ENCODE measurements around the gene EIF2A. TPM values are rescaled to one million over a fixed set of nuclear protein-coding genes. Genes with fewer than 3 reads are reported as not detected.

EIF2A gene
- total and polyA plus RNA-seq, 2 experiments from 2014 or later: 34.5 to 112 TPM

GRCh38 chr3:150602426-150603152 lies 56.0 kb downstream of the EIF2A start:
- Histone ChIP-seq H3K9me3 (ENCODE audit: low read depth) (no peaks in the 10 kb centered on the region), H4K20me1 (ENCODE audit: insufficient read depth, poor library complexity, severe bottlenecking) (peaks cover 20% of the 10 kb centered on the region), H3K27me3 (no peaks in the 10 kb centered on the region), H3K4me2 (peak overlapping the region; percentile 73), H2AFZ (peak overlapping the region; percentile 64), H3K27ac (peak overlapping the region; percentile 74), H3K4me3 (peak overlapping the region; percentile 16), H3K9me2 (replicated peaks; ENCODE audit: insufficient read depth) (no peaks in the 10 kb centered on the region), H3K79me2 (peaks cover 75% of the 10 kb centered on the region), H3K4me1 (ENCODE audit: insufficient read depth) (peaks cover 15% of the 10 kb centered on the region), H3K36me3 (replicated peaks; ENCODE audit: insufficient read depth, low read depth) (no peaks in the 10 kb centered on the region)
- no peak for TF ChIP-seq EZH2phosphoT487 (IDR thresholded peaks at IDR 0.05; ENCODE audit: low read depth, severe bottlenecking, unreplicated experiment)
- TF ChIP-seq CTCF (IDR thresholded peaks at IDR 0.05; ENCODE audit: poor library complexity): no peak
- no peak for TF ChIP-seq EZH2 (IDR thresholded peaks at IDR 0.05; ENCODE audit: borderline replicate concordance)
- 37% methylated on average over 6 of the region's 6 CpGs for WGBS (ENCODE audit: low lambda C conversion rate, missing lambda C conversion rate)
- DNase-seq (ENCODE audit: low spot score): no peak

GRCh38 chr3:150603153-150603979 lies 56.8 kb downstream of the EIF2A start, which contains the start of gene SELENOT:
Gene SELENOT (plus strand): TSS chr3:150603321. CDS start chr3:150603363, 42 bp downstream.
- peaks cover 27% of the 10 kb centered on the region for H4K20me1 ChIP-seq (ENCODE audit: insufficient read depth, poor library complexity, severe bottlenecking)
- peak within 1 kb of the TSS; percentile 96 for H3K27ac ChIP-seq
- no peaks in the 10 kb centered on the region for H3K27me3 ChIP-seq
- TF ChIP-seq EZH2phosphoT487 (IDR thresholded peaks at IDR 0.05; ENCODE audit: low read depth, severe bottlenecking, unreplicated experiment): no peak
- peak; percentile 38 for TF ChIP-seq CTCF (IDR thresholded peaks at IDR 0.05; ENCODE audit: poor library complexity)
- peak; percentile 97 for DNase-seq (ENCODE audit: low spot score)
- peaks cover 80% of the 10 kb centered on the region for H3K79me2 ChIP-seq
- no peaks in the 10 kb centered on the region for H3K9me3 ChIP-seq (ENCODE audit: low read depth)
- H3K4me2 ChIP-seq: peak within 1 kb of the TSS; percentile 93
- H2AFZ ChIP-seq: peak within 1 kb of the TSS; percentile 85
- H3K4me1 ChIP-seq (ENCODE audit: insufficient read depth): peaks cover 15% of the 10 kb centered on the region
- H3K36me3 ChIP-seq (replicated peaks; ENCODE audit: insufficient read depth, low read depth): no peaks in the 10 kb centered on the region
- WGBS (ENCODE audit: low lambda C conversion rate, missing lambda C conversion rate): 1% methylated on average over 69 of the region's 69 CpGs
- H3K4me3 ChIP-seq: peak within 1 kb of the TSS; percentile 70
- H3K9me2 ChIP-seq (replicated peaks; ENCODE audit: insufficient read depth): no peaks in the 10 kb centered on the region

GRCh38 chr3:150603980-150604319 lies 57.4 kb downstream of the EIF2A start:
- Histone ChIP-seq H3K79me2 (peaks cover 81% of the 10 kb centered on the region), H3K4me1 (ENCODE audit: insufficient read depth) (peaks cover 15% of the 10 kb centered on the region), H3K36me3 (replicated peaks; ENCODE audit: insufficient read depth, low read depth) (no peaks in the 10 kb centered on the region), H3K27ac (peak overlapping the region; percentile 96), H3K27me3 (no peaks in the 10 kb centered on the region), H2AFZ (peak overlapping the region; percentile 85), H3K9me2 (replicated peaks; ENCODE audit: insufficient read depth) (no peaks in the 10 kb centered on the region), H3K4me3 (peak overlapping the region; percentile 70), H4K20me1 (ENCODE audit: insufficient read depth, poor library complexity, severe bottlenecking) (peaks cover 30% of the 10 kb centered on the region), H3K9me3 (ENCODE audit: low read depth) (no peaks in the 10 kb centered on the region), H3K4me2 (peak overlapping the region; percentile 93)
- 5% methylated on average over 11 of the region's 11 CpGs for WGBS (ENCODE audit: low lambda C conversion rate, missing lambda C conversion rate)
- DNase-seq (ENCODE audit: low spot score): no peak
- no peak for TF ChIP-seq EZH2phosphoT487 (IDR thresholded peaks at IDR 0.05; ENCODE audit: low read depth, severe bottlenecking, unreplicated experiment)
- no peak for TF ChIP-seq CTCF (IDR thresholded peaks at IDR 0.05; ENCODE audit: poor library complexity)
- no peak for TF ChIP-seq EZH2 (IDR thresholded peaks at IDR 0.05; ENCODE audit: borderline replicate concordance)

Measured in hepatocyte (in vitro differentiated cells).